Measurements from ENCODE around the gene OPN1LW. TPM values are rescaled to one million over a fixed set of nuclear protein-coding genes. Genes with fewer than 3 reads are reported as not detected.
A peak's percentile ranks its signal among the peaks of the same experiment; 100 is the strongest.
"Not testable (repeated sequence)": the region's sequence is repeated elsewhere in the genome, so short reads cannot be mapped to it uniquely, and the experiment has no call there.

The OPN1LW gene
- polyA plus RNA-seq: not detected

GRCh38 chrX:154144010-154144409 lies at the start of gene OPN1LW:
Gene OPN1LW, plus strand, starts transcription at chrX:154144243. Its CDS starts 41 bp downstream, at chrX:154144284.
- not testable (repeated sequence) for H3K27ac ChIP-seq (ENCODE audit: low read depth, low read length)
- 94 to 97% (median 96%) methylated on average over 4 to 13 of the region's 15 CpGs for WGBS, 3 donors

DNA sequence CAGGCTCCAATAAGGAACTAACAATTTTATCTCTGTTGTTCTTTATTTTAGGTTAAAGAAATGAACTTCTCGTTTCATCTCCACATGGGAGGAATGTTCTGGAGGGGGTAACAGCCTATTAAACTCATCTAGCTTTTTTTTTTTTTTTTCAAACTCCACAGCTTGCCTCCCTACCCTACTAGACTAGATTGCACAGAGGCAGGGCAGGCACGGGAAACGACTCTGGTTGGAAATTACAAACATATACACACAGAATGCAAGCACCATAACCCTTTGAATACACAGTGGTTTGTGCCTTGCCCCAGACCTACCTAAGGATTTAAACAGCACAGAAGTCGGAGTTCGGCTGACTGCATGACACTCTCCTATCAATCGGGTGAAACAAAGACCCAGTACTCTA lies 49.2 kb upstream of the OPN1LW start:
- H3K27ac ChIP-seq (ENCODE audit: low read depth, low read length): no peak overlapping the region
- WGBS, 3 donors: 31 to 54% (median 47%) methylated on average over 6 of the region's 6 CpGs

- 7 to 45% (median 12%) methylated on average over 26 to 31 of the region's 31 CpGs for WGBS, 3 donors
- H3K27ac ChIP-seq (ENCODE audit: low read depth, low read length): peak overlapping the region; percentile 66
Measured at GRCh38 chrX:154096140-154097002, 47.7 kb upstream of the OPN1LW start.

- WGBS, 3 donors: 0 to 34% (median 1%) methylated on average over 14 to 59 of the region's 80 CpGs
- H3K27ac ChIP-seq (ENCODE audit: low read depth, low read length): peak overlapping the region; percentile 66
Measured at GRCh38 chrX:154097003-154097588, 46.9 kb upstream of the OPN1LW start.

GRCh38 chrX:154097589-154098541 lies 46.2 kb upstream of the OPN1LW start, which contains the start of gene MECP2:
Gene MECP2, minus strand, starts transcription at chrX:154097717.
- WGBS, 3 donors: 6 to 34% (median 10%) methylated on average over 36 to 63 of the region's 75 CpGs

DNA sequence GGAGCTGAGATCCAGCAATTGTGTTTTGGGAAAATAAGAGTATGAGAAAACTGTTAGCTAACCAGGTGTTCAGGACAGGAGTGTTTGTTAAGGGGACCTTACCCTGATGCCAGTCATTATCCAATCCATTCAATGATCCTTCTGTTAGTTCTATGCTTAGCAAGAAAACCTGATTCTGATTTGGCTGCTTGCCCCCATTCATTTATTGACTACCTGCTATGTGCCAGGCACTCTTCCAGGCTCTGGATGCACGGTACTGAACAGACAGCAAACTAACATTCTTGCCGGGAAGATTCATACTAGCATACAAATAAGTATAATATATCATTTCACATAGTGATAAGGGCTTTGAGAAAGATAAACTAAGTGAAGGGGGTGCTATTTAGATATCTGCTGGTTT lies 45.5 kb upstream of the OPN1LW start:
- H3K27ac ChIP-seq (ENCODE audit: low read depth, low read length): no peak overlapping the region
- 9 to 64% (median 41%) methylated on average over 2 of the region's 2 CpGs for WGBS, 3 donors

More at GRCh38 chrX:154097589-154098541, 46.2 kb upstream of the OPN1LW start, which contains the start of gene MECP2:
- H3K27ac ChIP-seq (ENCODE audit: low read depth, low read length): peak within 1 kb of the TSS; percentile 66

GRCh38 chrX:154113729-154114128 lies 30.3 kb upstream of the OPN1LW start:
- 61 to 73% (median 61%) methylated on average over 6 of the region's 6 CpGs for WGBS, 3 donors
- H3K27ac ChIP-seq (ENCODE audit: low read depth, low read length): no peak overlapping the region

- 44 to 93% (median 88%) methylated on average over 5 of the region's 5 CpGs for WGBS, 3 donors
- no peak overlapping the region for H3K27ac ChIP-seq (ENCODE audit: low read depth, low read length)
Measured at GRCh38 chrX:154114652-154115051, 29.4 kb upstream of the OPN1LW start.

DNA sequence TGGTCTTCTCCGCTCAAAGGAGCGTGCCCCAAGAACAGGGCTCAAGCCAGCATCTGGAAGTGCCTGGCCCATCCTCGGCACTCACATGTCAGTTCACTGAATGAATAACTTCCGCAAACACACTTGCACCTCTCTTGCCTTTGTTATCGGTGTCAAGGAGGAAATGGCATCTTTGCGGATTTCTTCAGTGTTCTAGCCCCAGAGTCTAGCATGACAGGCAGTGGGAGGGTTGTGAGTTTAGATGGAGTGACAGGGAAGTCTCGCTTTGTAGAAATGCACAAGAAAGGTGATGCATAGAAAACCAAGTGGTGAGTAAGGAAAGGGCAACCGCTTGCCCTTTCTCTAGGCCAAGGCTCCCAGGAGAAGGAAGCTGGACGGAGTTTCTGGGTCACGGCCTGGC lies 29.0 kb upstream of the OPN1LW start:
- H3K27ac ChIP-seq (ENCODE audit: low read depth, low read length): no peak overlapping the region
- 71 to 90% (median 88%) methylated on average over 10 of the region's 10 CpGs for WGBS, 3 donors

- 78 to 91% (median 87%) methylated on average over 5 of the region's 5 CpGs for WGBS, 3 donors
- no peak overlapping the region for H3K27ac ChIP-seq (ENCODE audit: low read depth, low read length)
Measured at GRCh38 chrX:154115750-154116149, 28.3 kb upstream of the OPN1LW start.

GRCh38 chrX:154116426-154117211 lies 27.4 kb upstream of the OPN1LW start:
- WGBS, 3 donors: 74 to 81% (median 76%) methylated on average over 17 to 19 of the region's 19 CpGs
- no peak overlapping the region for H3K27ac ChIP-seq (ENCODE audit: low read depth, low read length)

GRCh38 chrX:154117566-154117965 lies 26.5 kb upstream of the OPN1LW start:
- H3K27ac ChIP-seq (ENCODE audit: low read depth, low read length): no peak overlapping the region
- WGBS, 3 donors: 76 to 93% (median 85%) methylated on average over 6 of the region's 6 CpGs

DNA sequence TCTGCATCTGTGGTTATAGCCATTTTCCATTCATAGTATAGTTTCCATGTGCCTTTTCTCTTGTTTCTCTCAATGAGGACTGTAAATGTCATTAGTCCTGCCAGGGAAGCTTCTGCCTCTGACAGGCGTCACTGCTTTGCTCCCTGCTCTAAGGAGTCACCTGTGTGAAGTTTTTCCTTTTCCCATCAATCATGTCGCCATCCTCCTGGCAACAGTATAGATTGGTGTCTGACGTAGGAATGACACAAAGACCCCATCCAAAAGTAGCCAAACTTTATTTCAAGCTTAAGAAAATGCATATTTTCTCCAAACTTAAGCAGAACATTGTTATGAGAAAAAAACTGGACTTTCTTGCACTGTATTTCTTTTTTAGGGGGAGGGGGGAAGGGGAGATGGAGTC lies 23.5 kb upstream of the OPN1LW start:
- H3K27ac ChIP-seq (ENCODE audit: low read depth, low read length): no peak overlapping the region
- WGBS, 3 donors: 80 to 90% (median 88%) methylated on average over 3 of the region's 3 CpGs

GRCh38 chrX:154121207-154121606 lies 22.8 kb upstream of the OPN1LW start:
- 82 to 89% (median 86%) methylated on average over 4 of the region's 4 CpGs for WGBS, 3 donors
- no peak overlapping the region for H3K27ac ChIP-seq (ENCODE audit: low read depth, low read length)

- 44 to 59% (median 58%) methylated on average over 7 to 11 of the region's 11 CpGs for WGBS, 3 donors
- H3K27ac ChIP-seq (ENCODE audit: low read depth, low read length): no peak overlapping the region
Measured at GRCh38 chrX:154121961-154122360, 22.1 kb upstream of the OPN1LW start.

GRCh38 chrX:154123241-154124219 lies 20.5 kb upstream of the OPN1LW start:
- H3K27ac ChIP-seq (ENCODE audit: low read depth, low read length): no peak overlapping the region
- 75 to 86% (median 76%) methylated on average over 21 to 22 of the region's 22 CpGs for WGBS, 3 donors

All from adipose tissue (tissue), 3 donors.